DND-41 (cell line): ENCODE results near the gene CRIP1.

Experiments
- CTCF ChIP-seq: IDR thresholded peaks from 2 replicates; pipeline ENCODE4 v1.5.1; 2012; ENCODE audit warnings: borderline replicate concordance, low read length, moderate library complexity, mild to moderate bottlenecking; ENCODE audit not compliant: poor library complexity, severe bottlenecking; ENCODE audit errors: extremely low read depth
- EZH2 ChIP-seq: IDR thresholded peaks from 3 replicates; pipeline ENCODE4 v1.6.1; 2012; ENCODE audit warnings: borderline replicate concordance, low read depth, mild to moderate bottlenecking, moderate library complexity, low read length, inconsistent platforms; ENCODE audit not compliant: severe bottlenecking

GRCh38 chr14:105460116-105460515 lies 26.6 kb upstream of the CRIP1 start:
- TF ChIP-seq EZH2 (no peak), CTCF (no peak)
